ENCODE results near the gene CMBL.

Gene CMBL

DNA sequence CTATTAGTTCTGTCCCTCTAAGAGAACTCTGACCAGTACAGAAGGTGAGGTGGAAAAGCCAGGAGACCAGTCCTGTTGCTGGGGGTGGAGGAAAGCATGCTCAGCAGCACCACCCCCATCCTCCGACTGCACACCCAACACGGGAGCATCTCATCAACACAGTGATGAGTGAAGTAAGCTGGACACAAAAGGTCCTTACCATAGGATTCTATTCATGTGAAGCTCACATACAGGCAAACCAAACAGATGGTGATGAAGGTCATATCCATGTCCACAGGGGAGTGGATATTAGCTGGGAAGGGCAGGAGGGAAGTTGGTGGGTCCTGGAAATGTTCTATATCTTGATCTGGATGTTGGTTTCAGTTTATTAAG, 31.0 kb upstream of the CMBL start:
- Mint-ChIP-seq H3K36me3 (ENCODE audit: low read depth) (no peaks in the 10 kb centered on the region), H3K27ac (no peak overlapping the region), H3K9me3 (no peaks in the 10 kb centered on the region), H3K4me3 (no peak overlapping the region), H3K27me3 (peaks cover 16% of the 10 kb centered on the region), H3K4me1 (ENCODE audit: low read depth) (no peaks in the 10 kb centered on the region)

DNA sequence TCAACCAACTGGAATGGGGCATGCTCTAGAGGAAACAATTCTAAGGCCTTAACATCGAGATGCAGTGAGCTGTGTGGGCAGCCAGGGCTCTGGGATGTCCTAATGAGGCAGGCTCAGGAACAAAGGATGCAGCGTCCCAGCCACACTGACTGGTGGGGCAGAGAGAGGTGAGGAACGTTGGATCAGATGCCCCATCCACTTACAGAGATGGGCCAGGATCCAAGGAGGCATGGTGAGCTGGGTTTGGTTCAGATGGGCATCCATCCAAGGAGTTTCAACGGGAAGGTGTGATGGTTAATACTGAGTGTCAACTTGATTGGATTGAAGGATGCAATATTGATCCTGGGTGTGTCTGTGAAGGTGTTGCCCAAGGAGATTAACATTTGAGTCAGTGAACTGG, 30.3 kb upstream of the CMBL start:
- no peak overlapping the region for H3K27ac Mint-ChIP-seq
- no peaks in the 10 kb centered on the region for H3K36me3 Mint-ChIP-seq (ENCODE audit: low read depth)
- peaks cover 22% of the 10 kb centered on the region for H3K27me3 Mint-ChIP-seq
- H3K9me3 Mint-ChIP-seq, result no peaks in the 10 kb centered on the region
- peaks cover 5% of the 10 kb centered on the region for H3K4me1 Mint-ChIP-seq (ENCODE audit: low read depth)
- H3K4me3 Mint-ChIP-seq, result no peak overlapping the region

DNA sequence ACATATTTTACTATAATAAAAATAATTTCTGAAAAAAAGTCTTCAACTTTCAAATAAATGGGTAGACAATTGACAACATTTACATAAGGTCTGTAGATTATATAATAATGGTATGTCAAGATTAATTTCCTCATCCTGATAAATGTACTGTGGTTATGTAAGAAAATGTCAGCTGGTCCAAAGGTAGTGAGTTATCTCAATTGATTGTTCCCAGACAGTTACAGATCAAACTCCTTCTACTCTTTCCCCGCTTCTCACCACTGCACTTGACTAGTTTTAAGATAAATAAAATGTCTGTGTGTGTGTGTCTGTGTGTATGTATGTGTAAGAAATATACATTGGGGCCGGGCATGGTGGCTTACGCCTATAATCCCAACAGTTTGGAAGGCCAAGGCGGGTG, 29.4 kb upstream of the CMBL start:
- H3K9me3 Mint-ChIP-seq, result no peaks in the 10 kb centered on the region
- peaks cover 5% of the 10 kb centered on the region for H3K4me1 Mint-ChIP-seq (ENCODE audit: low read depth)
- no peaks in the 10 kb centered on the region for H3K36me3 Mint-ChIP-seq (ENCODE audit: low read depth)
- H3K27me3 Mint-ChIP-seq, result peaks cover 30% of the 10 kb centered on the region
- no peak overlapping the region for H3K4me3 Mint-ChIP-seq
- no peak overlapping the region for H3K27ac Mint-ChIP-seq

DNA sequence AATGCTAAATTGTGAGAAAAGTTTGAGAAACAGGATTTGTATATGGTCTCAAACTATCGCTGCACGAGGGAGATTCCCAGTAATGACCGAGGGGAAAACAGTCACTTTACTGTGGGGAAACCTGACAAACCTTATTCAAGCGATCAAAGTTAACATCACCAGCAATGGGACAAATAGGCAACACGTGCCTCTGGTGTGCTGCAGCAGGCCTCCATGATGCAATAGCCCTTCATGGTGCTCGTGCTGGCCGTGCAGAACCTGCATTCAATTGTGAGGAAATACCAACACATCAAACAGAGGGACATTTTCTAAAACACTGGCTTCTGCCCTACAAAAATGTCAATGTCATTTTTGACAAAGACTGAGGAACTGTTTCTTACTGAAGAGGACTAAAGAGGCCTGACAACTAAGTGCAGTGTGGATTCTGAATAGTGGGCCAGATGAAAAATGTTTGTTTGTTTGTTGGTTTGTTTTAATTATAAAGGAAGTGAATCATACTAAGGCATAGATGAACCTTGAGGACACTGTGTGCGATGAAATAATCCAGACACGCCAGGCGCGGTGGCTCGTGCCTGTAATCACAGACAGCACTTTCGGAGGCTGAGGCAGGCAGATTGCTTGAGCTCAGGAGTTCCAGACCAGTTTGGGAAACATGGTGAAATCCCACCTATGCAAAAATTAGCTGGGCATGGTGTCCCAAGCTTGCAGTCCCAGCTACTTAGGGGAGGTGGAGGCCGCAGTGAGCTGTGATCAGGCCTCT, 28.2 kb upstream of the CMBL start:
- Mint-ChIP-seq H3K36me3 (ENCODE audit: low read depth) (no peaks in the 10 kb centered on the region), H3K4me1 (ENCODE audit: low read depth) (peaks cover 5% of the 10 kb centered on the region), H3K27ac (no peak overlapping the region), H3K4me3 (no peak overlapping the region), H3K27me3 (peaks cover 41% of the 10 kb centered on the region), H3K9me3 (no peaks in the 10 kb centered on the region)

DNA sequence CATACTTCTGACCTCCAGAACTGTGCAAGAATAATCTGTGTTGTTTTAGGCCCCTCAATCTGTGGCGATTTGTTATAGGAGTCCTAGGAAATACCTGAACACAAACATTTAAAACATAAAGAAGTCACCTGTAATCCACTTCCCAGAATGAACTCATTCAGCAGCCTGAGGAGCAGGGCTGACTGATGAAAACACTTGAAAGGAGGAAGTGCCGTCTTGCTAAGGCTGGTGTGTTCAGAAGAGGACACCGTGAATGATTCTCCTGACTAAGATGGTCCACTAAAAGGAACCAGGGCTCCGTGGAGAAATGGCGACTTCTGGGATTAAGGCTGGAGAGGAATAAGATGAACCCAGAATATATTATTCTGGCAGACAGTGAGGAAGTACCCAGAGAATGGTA, 27.1 kb upstream of the CMBL start:
- no peaks in the 10 kb centered on the region for H3K9me3 Mint-ChIP-seq
- H3K27me3 Mint-ChIP-seq, result peaks cover 41% of the 10 kb centered on the region

DNA sequence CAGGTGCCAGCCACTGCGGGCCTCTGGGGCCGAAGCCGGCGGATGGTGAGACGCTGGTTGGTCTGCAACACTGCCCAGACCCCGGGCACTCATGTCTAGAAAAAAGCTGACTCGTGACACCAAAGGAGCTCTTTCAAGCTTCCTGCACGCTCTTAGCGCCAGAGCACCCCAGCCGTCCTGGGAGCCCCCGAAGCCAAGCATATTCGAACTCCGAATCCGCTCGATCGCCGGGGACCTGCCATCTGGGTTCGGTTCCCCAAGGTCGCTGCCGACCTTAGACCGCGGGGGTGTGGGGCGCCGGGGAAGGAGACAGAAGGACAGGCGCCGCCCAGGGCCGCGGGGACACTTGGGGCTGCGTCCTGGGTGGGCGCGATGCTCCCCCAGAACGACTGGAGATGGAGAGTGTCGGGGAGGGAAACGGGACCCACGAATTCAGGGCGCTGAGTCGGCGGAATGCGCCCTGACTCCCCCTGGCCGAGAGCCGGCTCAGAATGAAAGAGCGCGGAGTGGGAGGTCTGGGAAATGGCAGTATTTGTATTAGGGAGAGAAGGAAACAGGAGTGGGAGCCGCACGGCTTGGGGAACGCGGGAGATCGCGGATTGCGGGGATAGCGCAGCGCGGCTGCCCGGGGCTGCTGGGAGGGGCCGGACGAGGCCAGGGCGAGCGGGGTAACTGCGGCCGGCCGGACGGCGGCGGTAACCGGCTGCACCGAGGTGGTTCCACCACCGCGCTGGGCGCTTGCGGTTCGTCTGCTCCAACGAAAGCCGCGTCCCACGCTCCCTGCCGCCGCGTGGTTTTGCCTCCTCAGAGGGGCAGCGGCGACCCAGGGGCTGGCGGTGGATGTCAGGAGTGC, 25.7 kb upstream of the CMBL start:
- peaks cover 5% of the 10 kb centered on the region for H3K4me1 Mint-ChIP-seq (ENCODE audit: low read depth)
- H3K27ac Mint-ChIP-seq, result no peak overlapping the region
- peaks cover 41% of the 10 kb centered on the region for H3K27me3 Mint-ChIP-seq
- no peaks in the 10 kb centered on the region for H3K9me3 Mint-ChIP-seq
- H3K36me3 Mint-ChIP-seq (ENCODE audit: low read depth), result no peaks in the 10 kb centered on the region
- H3K4me3 Mint-ChIP-seq, result peak overlapping the region; percentile 85

More for the DNA sequence above, 27.1 kb upstream of the CMBL start:
- Mint-ChIP-seq H3K36me3 (ENCODE audit: low read depth) (no peaks in the 10 kb centered on the region), H3K4me1 (ENCODE audit: low read depth) (peaks cover 5% of the 10 kb centered on the region), H3K4me3 (no peak overlapping the region), H3K27ac (no peak overlapping the region)

DNA sequence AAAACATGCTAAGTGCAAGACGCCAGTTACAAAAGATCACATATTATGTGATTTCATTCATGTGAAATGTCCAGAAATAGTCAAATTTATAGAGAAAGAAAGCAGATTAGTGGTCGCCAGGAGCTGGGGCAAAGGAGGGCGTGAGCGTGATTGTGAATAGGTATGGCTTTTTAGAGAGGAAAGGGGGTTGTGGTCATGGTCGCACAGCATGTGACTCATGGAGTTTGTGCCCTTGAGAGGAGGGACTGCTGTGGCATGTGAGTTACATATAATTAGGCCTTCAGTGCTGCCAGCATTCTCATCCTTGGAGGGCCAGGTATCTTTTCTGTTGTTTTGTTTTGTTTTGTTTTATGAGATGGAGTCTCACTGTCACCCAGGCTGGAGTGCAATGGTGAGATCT, 24.6 kb upstream of the CMBL start:
- Mint-ChIP-seq H3K27ac (no peak overlapping the region), H3K4me3 (peak overlapping the region; percentile 9), H3K36me3 (ENCODE audit: low read depth) (no peaks in the 10 kb centered on the region), H3K27me3 (peaks cover 41% of the 10 kb centered on the region), H3K4me1 (ENCODE audit: low read depth) (peaks cover 5% of the 10 kb centered on the region), H3K9me3 (no peaks in the 10 kb centered on the region)

DNA sequence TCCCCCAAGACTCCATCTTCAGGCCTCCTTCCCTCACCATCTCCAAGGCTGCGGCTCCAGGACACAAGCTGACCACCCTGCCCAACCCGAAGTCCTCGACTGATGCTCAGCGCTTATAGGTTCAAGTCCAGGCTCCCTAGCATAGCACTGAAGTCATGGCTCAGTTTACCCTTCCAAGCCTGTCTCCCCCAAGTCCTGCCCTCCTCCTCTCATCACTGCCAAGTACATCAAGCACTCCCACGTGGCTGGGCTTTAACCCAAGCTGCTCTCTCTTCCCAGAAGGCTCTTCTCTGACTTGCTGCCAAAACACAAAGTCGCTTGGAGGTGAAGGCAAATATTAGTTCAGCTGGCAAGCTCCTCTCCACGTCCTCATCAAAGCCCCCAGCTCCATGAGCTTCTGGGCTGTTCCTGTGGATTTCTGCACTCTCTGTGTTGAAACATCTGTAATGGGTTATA, 23.7 kb upstream of the CMBL start:
- peaks cover 5% of the 10 kb centered on the region for H3K4me1 Mint-ChIP-seq (ENCODE audit: low read depth)
- no peak overlapping the region for H3K27ac Mint-ChIP-seq
- no peaks in the 10 kb centered on the region for H3K9me3 Mint-ChIP-seq
- H3K4me3 Mint-ChIP-seq, result no peak overlapping the region
- no peaks in the 10 kb centered on the region for H3K36me3 Mint-ChIP-seq (ENCODE audit: low read depth)
- H3K27me3 Mint-ChIP-seq, result peaks cover 37% of the 10 kb centered on the region

DNA sequence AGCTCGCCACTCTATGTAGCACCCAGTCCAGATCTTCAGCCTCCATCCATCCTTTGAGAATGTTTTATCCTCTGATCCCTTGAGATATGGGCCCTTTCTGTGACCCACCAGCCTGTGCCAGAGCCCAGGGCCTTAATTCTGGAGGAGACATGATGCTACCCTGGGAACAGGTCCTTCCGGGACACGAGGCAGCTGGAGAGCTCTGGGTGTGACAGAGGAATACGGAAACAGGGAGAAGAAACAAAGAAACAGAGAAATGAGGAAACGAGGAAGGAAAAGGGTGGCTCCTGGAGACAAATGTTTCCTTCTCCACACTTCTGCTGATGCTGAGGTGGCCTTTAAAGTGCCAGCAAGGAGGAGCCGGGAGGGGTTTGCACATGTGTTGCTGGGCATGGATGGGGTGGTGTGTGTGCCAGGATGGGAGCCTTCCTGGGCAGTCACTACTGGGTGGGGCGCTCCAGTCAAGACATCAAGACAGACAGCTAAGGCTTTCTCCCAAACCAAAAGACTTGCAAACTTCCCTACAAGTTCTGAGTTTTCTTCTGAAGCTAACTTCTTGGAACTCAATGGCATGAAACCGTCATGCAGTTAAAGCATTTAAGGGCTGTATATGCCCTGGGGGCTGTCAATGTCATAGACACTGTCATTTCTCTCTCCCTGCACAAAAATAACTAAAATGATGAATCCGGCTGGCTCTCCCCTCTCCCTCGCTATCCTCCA, 23.0 kb upstream of the CMBL start:
- Mint-ChIP-seq H3K9me3 (no peaks in the 10 kb centered on the region), H3K4me3 (no peak overlapping the region), H3K27me3 (peaks cover 34% of the 10 kb centered on the region), H3K27ac (no peak overlapping the region), H3K4me1 (ENCODE audit: low read depth) (peaks cover 5% of the 10 kb centered on the region), H3K36me3 (ENCODE audit: low read depth) (no peaks in the 10 kb centered on the region)

DNA sequence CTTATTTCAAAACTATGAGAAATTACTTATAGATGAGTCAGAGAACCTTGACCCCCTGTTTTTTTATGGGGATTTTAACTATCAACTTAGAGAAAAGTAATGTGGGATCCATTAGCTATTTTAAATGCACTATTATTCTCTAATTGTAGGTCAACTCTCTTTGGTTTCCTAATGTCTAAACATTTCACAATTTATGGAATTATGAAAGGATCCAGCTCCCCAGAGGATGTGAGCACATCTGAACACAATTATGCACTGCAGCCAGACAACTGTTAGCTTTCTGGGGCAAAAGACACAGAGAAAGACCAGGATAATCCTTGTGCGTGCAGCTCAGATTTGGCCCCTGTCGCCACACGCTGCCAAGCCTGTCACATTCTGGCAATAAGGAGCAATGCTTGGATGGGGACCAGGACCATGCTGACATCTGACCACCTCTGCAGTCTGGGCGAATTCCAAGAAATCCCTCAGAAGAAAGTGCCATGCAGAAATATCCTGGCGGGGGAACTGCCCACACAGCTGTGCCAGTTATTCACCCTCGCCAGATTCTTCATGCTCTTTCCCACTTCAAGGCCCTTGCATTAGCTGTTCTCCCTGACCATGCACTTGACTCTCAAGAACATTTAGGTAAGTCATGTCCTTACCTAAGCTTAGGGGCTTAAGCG, 22.2 kb upstream of the CMBL start:
- Mint-ChIP-seq H3K4me1 (ENCODE audit: low read depth) (peaks cover 5% of the 10 kb centered on the region), H3K27me3 (peaks cover 33% of the 10 kb centered on the region), H3K4me3 (no peak overlapping the region), H3K27ac (no peak overlapping the region), H3K36me3 (ENCODE audit: low read depth) (no peaks in the 10 kb centered on the region), H3K9me3 (no peaks in the 10 kb centered on the region)

DNA sequence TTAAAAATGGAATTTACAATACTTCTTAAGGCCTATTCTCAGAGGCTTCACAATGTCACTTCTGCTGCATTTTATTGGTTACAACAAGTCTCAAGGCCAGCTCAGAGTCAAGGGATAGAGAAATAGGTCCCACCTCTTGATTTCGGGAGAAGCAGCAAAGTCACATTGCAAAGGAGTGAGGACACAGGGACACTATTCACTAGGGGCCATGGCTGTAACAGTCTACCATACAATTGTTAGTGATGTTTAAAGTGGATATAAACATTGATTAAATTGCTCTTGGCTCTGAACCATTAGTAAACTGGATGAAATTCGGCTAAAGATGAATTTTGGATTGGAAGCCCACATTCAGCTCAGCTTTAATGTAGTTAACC, 21.7 kb upstream of the CMBL start:
- Mint-ChIP-seq H3K36me3 (ENCODE audit: low read depth) (no peaks in the 10 kb centered on the region), H3K9me3 (no peaks in the 10 kb centered on the region), H3K4me1 (ENCODE audit: low read depth) (peaks cover 5% of the 10 kb centered on the region), H3K27ac (no peak overlapping the region), H3K4me3 (no peak overlapping the region), H3K27me3 (peaks cover 27% of the 10 kb centered on the region)

DNA sequence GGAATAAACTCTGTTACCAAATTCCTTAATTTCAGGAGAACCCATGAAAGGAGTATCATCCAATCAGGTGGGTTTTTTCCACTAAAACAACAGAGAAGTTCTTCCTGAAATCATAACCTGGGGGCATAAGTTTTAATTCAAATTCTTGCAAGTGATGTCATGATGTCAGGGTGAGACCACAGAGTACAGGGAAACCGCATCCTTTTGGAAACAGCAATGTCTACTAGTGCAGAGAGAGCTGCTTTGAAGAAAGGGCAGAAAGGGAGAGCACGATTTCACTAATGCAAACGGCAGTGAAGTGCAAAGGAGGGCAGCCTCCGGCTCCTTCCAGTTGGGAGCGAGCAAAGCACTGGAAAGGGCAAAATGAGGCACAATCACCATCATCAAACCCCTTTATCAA, 20.6 kb upstream of the CMBL start:
- Mint-ChIP-seq H3K4me3 (no peak overlapping the region), H3K9me3 (no peaks in the 10 kb centered on the region), H3K27me3 (peaks cover 25% of the 10 kb centered on the region)

DNA sequence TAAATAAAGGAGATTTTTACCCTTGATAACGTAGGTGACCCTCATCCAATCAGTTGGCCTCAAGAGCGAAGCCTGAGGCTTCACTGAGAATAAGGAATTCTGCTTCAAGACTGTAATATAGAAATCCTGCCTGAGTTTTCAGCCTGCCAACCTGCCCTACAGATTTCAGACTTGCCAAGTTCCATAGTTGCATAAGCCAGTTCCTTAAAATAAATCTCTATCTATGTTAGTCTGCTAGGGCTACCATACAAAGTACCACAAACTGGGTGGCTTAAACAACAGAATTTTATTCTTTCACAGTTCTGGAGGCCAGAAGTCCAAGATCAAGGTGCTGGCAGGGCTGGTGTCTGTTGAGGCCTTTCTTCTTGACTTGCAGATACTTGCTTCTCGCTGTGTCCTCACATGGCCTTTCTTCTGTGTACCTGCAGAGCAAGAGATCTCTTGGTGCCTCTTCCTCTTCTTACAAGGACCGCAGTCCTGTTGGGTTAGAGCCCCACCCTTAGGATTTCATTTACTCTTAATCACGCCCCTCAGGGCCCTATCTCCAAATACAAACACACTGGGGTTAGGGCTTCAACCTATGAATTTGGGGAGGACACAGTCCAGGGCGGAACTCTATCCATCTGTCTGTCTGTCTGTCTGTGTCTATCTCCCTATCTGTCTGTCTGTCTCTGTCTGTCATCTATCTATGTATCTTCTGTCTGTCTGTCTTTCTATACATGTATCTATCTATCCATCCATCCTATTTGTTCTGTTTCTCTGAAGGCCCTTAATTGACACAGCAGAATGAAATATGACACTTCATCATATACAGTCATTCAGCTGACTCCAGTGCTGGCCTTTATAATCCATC, 17.0 kb upstream of the CMBL start:
- no peaks in the 10 kb centered on the region for H3K4me1 Mint-ChIP-seq (ENCODE audit: low read depth)
- no peaks in the 10 kb centered on the region for H3K9me3 Mint-ChIP-seq
- H3K27ac Mint-ChIP-seq, result no peak overlapping the region
- H3K36me3 Mint-ChIP-seq (ENCODE audit: low read depth), result no peaks in the 10 kb centered on the region
- H3K27me3 Mint-ChIP-seq, result peaks cover 3% of the 10 kb centered on the region
- no peak overlapping the region for H3K4me3 Mint-ChIP-seq

More for the DNA sequence above, 20.6 kb upstream of the CMBL start:
- no peaks in the 10 kb centered on the region for H3K36me3 Mint-ChIP-seq (ENCODE audit: low read depth)
- H3K27ac Mint-ChIP-seq, result no peak overlapping the region
- peaks cover 2% of the 10 kb centered on the region for H3K4me1 Mint-ChIP-seq (ENCODE audit: low read depth)
